ENCODE data around the gene CCDC152. TPM values are rescaled to one million over a fixed set of nuclear protein-coding genes. Genes with fewer than 3 reads are reported as not detected.

CCDC152 gene
- total and polyA plus RNA-seq, 2 donors (not counting 3 experiments of a cell fraction or from before 2014, with no cell fraction given): 0.48 to 2.8 TPM

DNA sequence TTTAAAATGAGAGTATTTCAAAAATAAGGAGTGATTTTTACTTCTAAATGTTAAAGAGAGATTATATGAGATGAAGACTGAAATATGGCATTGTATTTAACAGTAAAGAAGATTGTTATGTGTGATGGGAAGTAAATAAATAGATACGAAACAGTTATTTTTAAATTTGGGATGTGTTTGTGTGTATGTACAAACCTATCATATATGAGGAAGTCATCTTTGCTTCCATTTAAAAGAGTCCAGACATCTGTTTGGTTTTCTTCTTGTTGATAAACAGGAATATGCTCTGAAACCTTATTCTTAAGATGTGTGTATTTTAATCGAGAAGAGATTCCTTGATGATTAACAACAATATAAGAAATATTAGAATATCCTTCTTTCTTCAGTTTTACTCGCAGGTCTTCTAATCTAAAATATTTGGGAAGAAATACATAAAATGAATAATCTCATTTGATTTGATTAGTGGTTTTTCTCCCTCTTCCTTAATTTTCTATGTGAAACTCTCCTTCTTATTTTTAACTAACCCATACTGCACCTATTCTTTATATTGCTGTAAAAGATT, 50.2 kb downstream of the CCDC152 start:
- Histone ChIP-seq H3K27ac (ENCODE audit: insufficient read depth, low read depth, low read length) (no peak overlapping the region), H2AFZ (ENCODE audit: low read depth, low read length) (no peak overlapping the region), H3K4me1 (ENCODE audit: control insufficient read depth, extremely low read depth, insufficient read depth, low read length) (no peaks in the 10 kb centered on the region), H3K36me3 (ENCODE audit: control insufficient read depth in 2 of 2, extremely low read depth in 1 of 2, insufficient read depth in 2 of 2, low read length in 2 of 2) (no peaks in the 10 kb centered on the region), H3K4me2 (ENCODE audit: insufficient read depth, low read length) (no peak overlapping the region), H3K79me2 (ENCODE audit: control insufficient read depth, insufficient read depth, low read length) (no peaks in the 10 kb centered on the region), H3K27me3 (ENCODE audit: control insufficient read depth in 2 of 2, insufficient read depth in 2 of 2, low read length in 2 of 2) (no peaks in the 10 kb centered on the region), H4K20me1 (replicated peaks; ENCODE audit: control insufficient read depth, extremely low read depth, insufficient read depth, low read length) (no peaks in the 10 kb centered on the region), H3K9me1 (replicated peaks; ENCODE audit: control insufficient read depth, extremely low read depth, insufficient read depth, low read length) (no peaks in the 10 kb centered on the region), H3K4me3 (replicated peaks in 1 of 3; ENCODE audit: insufficient read depth in 1 of 3, low read depth in 1 of 3, low read length in 3 of 3) (no peak overlapping the region), H3K9me3 (replicated peaks; ENCODE audit: control insufficient read depth, insufficient read depth, low read length) (no peaks in the 10 kb centered on the region), H3K9ac (replicated peaks; ENCODE audit: extremely low read depth, insufficient read depth, low read length) (no peak overlapping the region)
- no TSS peak for BruUV-seq (replicated peaks)
- POLR2A ChIA-PET: no interaction called here
- intact Hi-C loops (cut with micrococcal nuclease) (no loop called here), dilution Hi-C loops (cut with MboI; ENCODE audit: extremely low pct_ligation_motif_present, low sequenced_read_pairs) (no loop called here)
- DNase-seq (ENCODE audit: low read depth, low spot score) (no peak), FAIRE-seq (no peak)
- CTCF ChIA-PET: no interaction called here
- TF ChIP-seq MYC (IDR thresholded peaks at IDR 0.05; ENCODE audit: low read depth, low read length) (no peak), FOS (IDR thresholded peaks at IDR 0.05; ENCODE audit: borderline replicate concordance, insufficient read depth, low read length) (no peak), EZH2 (IDR thresholded peaks at IDR 0.05; ENCODE audit: borderline replicate concordance, low read depth, low read length, severe bottlenecking) (no peak), JUN (IDR thresholded peaks at IDR 0.05; ENCODE audit: borderline replicate concordance, insufficient read depth, insufficient read length, low read depth) (no peak), POLR2AphosphoS5 (IDR thresholded peaks at IDR 0.05; ENCODE audit: insufficient read depth, low read depth, low read length) (no peak), GATA2 (IDR thresholded peaks at IDR 0.05; ENCODE audit: insufficient read depth, insufficient read length, low read depth, low read length) (no peak), POLR2A (IDR thresholded peaks at IDR 0.05; ENCODE audit: low read depth, low read length) (no peak)
- TF ChIP-seq, protein P1, sequence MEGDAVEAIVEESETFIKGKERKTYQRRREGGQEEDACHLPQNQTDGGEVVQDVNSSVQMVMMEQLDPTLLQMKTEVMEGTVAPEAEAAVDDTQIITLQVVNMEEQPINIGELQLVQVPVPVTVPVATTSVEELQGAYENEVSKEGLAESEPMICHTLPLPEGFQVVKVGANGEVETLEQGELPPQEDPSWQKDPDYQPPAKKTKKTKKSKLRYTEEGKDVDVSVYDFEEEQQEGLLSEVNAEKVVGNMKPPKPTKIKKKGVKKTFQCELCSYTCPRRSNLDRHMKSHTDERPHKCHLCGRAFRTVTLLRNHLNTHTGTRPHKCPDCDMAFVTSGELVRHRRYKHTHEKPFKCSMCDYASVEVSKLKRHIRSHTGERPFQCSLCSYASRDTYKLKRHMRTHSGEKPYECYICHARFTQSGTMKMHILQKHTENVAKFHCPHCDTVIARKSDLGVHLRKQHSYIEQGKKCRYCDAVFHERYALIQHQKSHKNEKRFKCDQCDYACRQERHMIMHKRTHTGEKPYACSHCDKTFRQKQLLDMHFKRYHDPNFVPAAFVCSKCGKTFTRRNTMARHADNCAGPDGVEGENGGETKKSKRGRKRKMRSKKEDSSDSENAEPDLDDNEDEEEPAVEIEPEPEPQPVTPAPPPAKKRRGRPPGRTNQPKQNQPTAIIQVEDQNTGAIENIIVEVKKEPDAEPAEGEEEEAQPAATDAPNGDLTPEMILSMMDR (IDR thresholded peaks at IDR 0.05; ENCODE audit: extremely low read depth in 1 of 2, insufficient read depth in 1 of 2, low read depth in 1 of 2, low read length in 2 of 2): no peak
- TF ChIP-seq, protein P2, sequence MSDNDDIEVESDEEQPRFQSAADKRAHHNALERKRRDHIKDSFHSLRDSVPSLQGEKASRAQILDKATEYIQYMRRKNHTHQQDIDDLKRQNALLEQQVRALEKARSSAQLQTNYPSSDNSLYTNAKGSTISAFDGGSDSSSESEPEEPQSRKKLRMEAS (IDR thresholded peaks at IDR 0.05; ENCODE audit: insufficient read depth, insufficient read length): no peak
